SK-N-MC (cell line): ENCODE results near the gene CAMK2G.
A peak's percentile ranks its signal among the peaks of the same experiment; 100 is the strongest.

Source experiments
- DNase-seq: peaks from one replicate; pipeline ENCODE4 v3.0.0-alpha.2; 2011; ENCODE audit warnings: low read depth, low spot score
- H3K27ac ChIP-seq: fragments of 200-600 bp; sonication (generic); 2 replicates; pipeline ENCODE4 v1.5.1; 2016; ENCODE audit warnings: mixed run types
- H3K36me3 ChIP-seq: fragments of 200-600 bp; sonication (generic); 2 replicates; pipeline ENCODE4 v1.6.1; 2017; ENCODE audit warnings: antibody characterized with exemption, low read length, mixed read lengths; ENCODE audit not compliant: insufficient read depth
- H3K4me3 ChIP-seq: fragments of 200-600 bp; sonication (generic); 2 replicates; pipeline ENCODE4 v1.5.1; 2016
- H3K9ac ChIP-seq: fragments of 200-600 bp; sonication (generic); 2 replicates; pipeline ENCODE4 v1.8.0; 2017; ENCODE audit warnings: mixed run types, mixed read lengths; ENCODE audit not compliant: insufficient read length
- H3K9me3 ChIP-seq: fragments of 200-600 bp; sonication (generic); 2 replicates; pipeline ENCODE4 v1.6.1; 2017; ENCODE audit warnings: low read depth, mild to moderate bottlenecking, antibody characterized with exemption, low read length, moderate library complexity, mixed read lengths
- EZH2 ChIP-seq: fragments of 200-600 bp; sonication (generic); IDR thresholded peaks from one replicate; pipeline ENCODE4 v1.6.1; 2017; ENCODE audit warnings: antibody characterized with exemption
- FOXP2 ChIP-seq: optimal IDR thresholded peaks from 2 replicates; pipeline ENCODE3; 2011; ENCODE audit warnings: mild to moderate bottlenecking, moderate library complexity; ENCODE audit not compliant: insufficient read depth; ENCODE audit errors: extremely low read length, control extremely low read depth
- POLR2AphosphoS5 ChIP-seq: IDR thresholded peaks from 2 replicates; pipeline ENCODE4 v1.6.1; 2012; ENCODE audit warnings: mild to moderate bottlenecking, low read depth, low read length, borderline replicate concordance

The CAMK2G gene

GRCh38 chr10:73857446-73857845, 16.9 kb downstream of the CAMK2G start:
- Histone ChIP-seq H3K36me3 (no peaks in the 10 kb centered on the region), H3K9me3 (no peaks in the 10 kb centered on the region), H3K9ac (no peak overlapping the region), H3K27ac (no peak overlapping the region), H3K4me3 (no peak overlapping the region)
- TF ChIP-seq FOXP2, result no peak
- TF ChIP-seq POLR2AphosphoS5, result no peak
- no peak for TF ChIP-seq EZH2
- no peak for DNase-seq

- no peaks in the 10 kb centered on the region for H3K36me3 ChIP-seq
- no peak for TF ChIP-seq POLR2AphosphoS5
- no peak for TF ChIP-seq EZH2
- TF ChIP-seq FOXP2, result no peak
- H3K27ac ChIP-seq, result no peak overlapping the region
- H3K9me3 ChIP-seq, result no peaks in the 10 kb centered on the region
- no peak overlapping the region for H3K4me3 ChIP-seq
- no peak for DNase-seq
- H3K9ac ChIP-seq, result no peak overlapping the region
These were observed 18.1 kb downstream of the CAMK2G start for GRCh38 chr10:73856261-73856660.

DNA sequence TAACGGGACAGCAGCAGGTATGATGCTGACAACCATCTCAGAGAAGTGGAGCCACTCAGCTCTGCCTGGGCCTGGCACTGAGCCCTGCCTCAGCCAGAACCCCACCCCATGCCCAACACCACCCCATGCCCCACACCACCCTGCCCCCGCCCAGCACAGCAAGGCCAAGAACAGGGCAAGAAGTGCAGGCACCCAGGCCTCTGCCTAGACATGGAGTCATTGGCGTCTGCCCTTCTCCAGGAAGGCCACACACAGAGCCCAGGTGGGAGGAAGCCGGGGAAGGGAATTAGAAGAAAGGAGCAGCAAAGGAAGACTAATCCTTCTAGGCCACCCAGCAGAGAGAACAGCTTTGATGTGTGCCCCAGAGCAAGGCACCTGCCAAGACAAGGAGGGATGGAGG, 18.9 kb downstream of the CAMK2G start:
- Histone ChIP-seq H3K36me3 (no peaks in the 10 kb centered on the region), H3K9ac (no peak overlapping the region), H3K9me3 (no peaks in the 10 kb centered on the region), H3K27ac (no peak overlapping the region), H3K4me3 (no peak overlapping the region)
- no peak for DNase-seq
- TF ChIP-seq EZH2 (no peak), FOXP2 (no peak), POLR2AphosphoS5 (no peak)

- DNase-seq, result no peak
- no peak overlapping the region for H3K4me3 ChIP-seq
- H3K36me3 ChIP-seq, result no peaks in the 10 kb centered on the region
- H3K9ac ChIP-seq, result no peak overlapping the region
- TF ChIP-seq POLR2AphosphoS5, result no peak
- TF ChIP-seq FOXP2, result no peak
- no peak for TF ChIP-seq EZH2
- H3K9me3 ChIP-seq, result no peaks in the 10 kb centered on the region
- H3K27ac ChIP-seq, result no peak overlapping the region
These were observed 20.0 kb downstream of the CAMK2G start for GRCh38 chr10:73854310-73854709.

DNA sequence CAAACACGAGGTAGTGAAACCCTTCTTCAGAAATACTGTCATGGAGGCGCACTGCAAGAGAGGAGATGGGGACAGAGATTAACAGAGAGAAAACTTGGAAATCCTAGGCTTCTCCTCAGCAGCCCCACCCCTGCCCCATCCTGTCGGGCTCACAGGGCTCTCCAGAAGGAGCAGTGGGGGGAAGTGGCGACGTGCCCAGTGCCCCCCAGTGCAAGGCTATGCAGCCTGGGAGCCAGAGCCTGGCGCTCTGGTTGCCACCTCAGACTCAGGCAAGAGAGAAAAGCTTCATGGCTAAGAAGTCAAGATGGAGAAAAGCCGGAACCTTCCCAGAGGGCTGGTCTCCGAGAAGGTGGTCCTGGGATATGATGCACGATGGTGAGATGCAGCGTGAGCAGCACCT, 21.2 kb downstream of the CAMK2G start:
- DNase-seq, result no peak
- no peaks in the 10 kb centered on the region for H3K9me3 ChIP-seq

DNA sequence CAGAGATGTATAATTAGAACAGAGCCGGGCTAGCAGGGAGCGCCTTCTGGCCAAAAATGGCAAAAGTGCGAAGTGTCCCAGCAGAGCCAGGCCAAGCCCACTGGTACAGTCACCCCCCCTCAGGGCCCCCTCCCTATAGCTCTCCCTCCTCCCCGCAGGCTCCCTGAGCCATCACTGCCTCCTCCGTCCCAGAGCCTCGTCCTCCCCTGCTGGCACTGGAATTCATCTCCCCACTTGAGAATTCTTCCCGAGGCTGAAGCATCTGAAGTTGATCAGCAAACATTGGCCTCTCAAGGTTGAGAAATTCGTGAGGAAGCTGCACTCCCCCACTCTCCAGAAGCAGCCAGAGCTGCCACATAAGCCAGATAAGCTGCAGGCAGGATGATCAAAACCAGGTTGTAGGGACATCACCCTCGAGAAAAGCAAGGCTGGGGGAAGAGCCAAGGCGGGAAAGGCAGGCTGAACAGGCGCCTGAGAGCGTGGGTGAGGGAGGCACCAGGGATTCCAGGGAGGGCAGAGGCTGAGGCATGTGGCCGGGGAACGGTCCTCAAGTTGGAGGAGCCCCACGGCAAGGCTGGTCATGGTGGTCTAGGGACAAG, 23.4 kb downstream of the CAMK2G start:
- no peak overlapping the region for H3K9ac ChIP-seq
- H3K36me3 ChIP-seq, result peaks cover 19% of the 10 kb centered on the region
- DNase-seq, result peak; percentile 42

More for the DNA sequence above, 21.2 kb downstream of the CAMK2G start:
- Histone ChIP-seq H3K27ac (no peak overlapping the region), H3K9ac (no peak overlapping the region), H3K36me3 (peaks cover 7% of the 10 kb centered on the region), H3K4me3 (no peak overlapping the region)
- TF ChIP-seq POLR2AphosphoS5, result no peak
- no peak for TF ChIP-seq EZH2
- no peak for TF ChIP-seq FOXP2

DNA sequence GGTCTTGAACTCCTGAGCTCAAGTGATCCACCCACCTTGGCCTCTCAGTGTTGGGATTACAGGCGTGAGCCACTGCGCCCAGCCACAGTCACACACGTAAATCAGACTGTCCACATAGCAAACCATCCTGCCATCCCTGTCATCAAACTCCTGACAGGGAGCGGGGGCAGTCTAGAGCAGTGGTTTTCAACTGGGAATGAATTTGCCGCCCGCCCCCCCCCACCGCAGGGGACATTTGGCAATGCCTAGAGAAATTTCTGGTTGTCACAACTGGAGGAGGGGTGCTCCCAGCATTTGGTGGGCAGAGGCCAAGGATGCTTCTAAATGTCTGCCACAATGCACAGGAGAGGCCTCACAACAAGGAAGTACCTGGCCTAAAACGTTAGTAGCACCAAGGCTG, 24.1 kb downstream of the CAMK2G start:
- Histone ChIP-seq H3K9me3 (no peaks in the 10 kb centered on the region), H3K4me3 (no peak overlapping the region), H3K27ac (no peak overlapping the region), H3K36me3 (peaks cover 19% of the 10 kb centered on the region), H3K9ac (no peak overlapping the region)
- no peak for DNase-seq
- TF ChIP-seq FOXP2 (no peak), POLR2AphosphoS5 (no peak), EZH2 (no peak)

More for the DNA sequence above, 23.4 kb downstream of the CAMK2G start:
- no peak overlapping the region for H3K4me3 ChIP-seq
- no peaks in the 10 kb centered on the region for H3K9me3 ChIP-seq
- peak overlapping the region; percentile 64 for H3K27ac ChIP-seq
- TF ChIP-seq EZH2 (no peak), FOXP2 (no peak), POLR2AphosphoS5 (no peak)

GRCh38 chr10:73848821-73849489, 25.4 kb downstream of the CAMK2G start:
- Histone ChIP-seq H3K9me3 (no peaks in the 10 kb centered on the region), H3K4me3 (no peak overlapping the region), H3K36me3 (peaks cover 19% of the 10 kb centered on the region), H3K9ac (no peak overlapping the region), H3K27ac (no peak overlapping the region)
- no peak for TF ChIP-seq FOXP2
- TF ChIP-seq POLR2AphosphoS5, result no peak
- TF ChIP-seq EZH2, result no peak
- peak; percentile 12 for DNase-seq

DNA sequence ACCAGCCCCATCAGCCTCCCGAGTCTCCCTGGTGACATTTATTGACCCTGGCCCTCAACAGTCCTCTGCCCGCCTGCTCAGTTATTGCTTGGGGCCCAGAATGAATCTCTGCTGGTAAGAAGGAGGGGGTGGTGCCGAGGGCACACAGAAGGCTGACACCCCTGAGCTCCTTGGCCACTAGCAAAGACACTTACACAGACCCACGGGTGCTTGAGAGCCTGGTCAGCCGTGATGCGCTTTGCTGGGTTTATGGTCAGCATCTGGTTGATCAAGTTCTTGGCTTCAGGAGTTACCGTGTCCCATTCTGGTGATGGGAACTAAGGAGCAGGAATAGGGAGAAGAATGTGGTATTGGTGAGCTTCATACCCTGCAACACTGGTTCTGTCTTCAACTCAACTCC, 27.3 kb downstream of the CAMK2G start:
- Histone ChIP-seq H3K36me3 (peaks cover 19% of the 10 kb centered on the region), H3K4me3 (no peak overlapping the region), H3K9me3 (no peaks in the 10 kb centered on the region), H3K9ac (no peak overlapping the region), H3K27ac (no peak overlapping the region)
- no peak for DNase-seq
- TF ChIP-seq POLR2AphosphoS5, result no peak
- TF ChIP-seq FOXP2, result no peak
- TF ChIP-seq EZH2, result no peak
